Liver (tissue), 9 donors: Measurements from ENCODE around the gene BCL10. TPM values are rescaled to one million over a fixed set of nuclear protein-coding genes. Genes with fewer than 3 reads are reported as not detected.

Source experiments
- DNase-seq: peaks from one replicate; pipeline ENCODE4 v3.0.0-alpha.2; 2017; ENCODE audit warnings: low spot score
- H3K27ac ChIP-seq, 2 donors: one replicate each; pipeline ENCODE4 v1.7.0; 2013; ENCODE audit warnings: inconsistent platforms in 2 of 2, low read length in 2 of 2, control low read depth in 1 of 2, low read depth in 1 of 2, mild to moderate bottlenecking in 1 of 2
- H3K27me3 ChIP-seq, 4 donors: one replicate each; pipeline versions ENCODE4 v1.6.1 to v1.7.0; 2013; ENCODE audit warnings: low read length in 3 of 4, inconsistent platforms in 1 of 4, mild to moderate bottlenecking in 1 of 4, moderate library complexity in 1 of 4; ENCODE audit not compliant: control insufficient read depth in 4 of 4, insufficient read depth in 4 of 4
- H3K36me3 ChIP-seq, 4 donors: one replicate each; pipeline versions ENCODE4 v1.6.1 to v1.7.0; 2013; ENCODE audit warnings: low read length in 3 of 4, mild to moderate bottlenecking in 3 of 4, low read depth in 1 of 4, moderate library complexity in 1 of 4; ENCODE audit not compliant: control insufficient read depth in 4 of 4, insufficient read depth in 3 of 4
- H3K4me1 ChIP-seq, 4 donors: one replicate each; pipeline versions ENCODE4 v1.6.1 to v1.7.0; 2013; ENCODE audit warnings: low read length in 3 of 4, mild to moderate bottlenecking in 3 of 4, moderate library complexity in 1 of 4; ENCODE audit not compliant: control insufficient read depth in 4 of 4, insufficient read depth in 4 of 4
- H3K4me3 ChIP-seq, 3 donors: one replicate each; pipeline versions ENCODE4 v1.6.1 to v1.7.0; 2013; ENCODE audit warnings: low read length in 3 of 3, control low read depth in 1 of 3, low read depth in 1 of 3, mild to moderate bottlenecking in 1 of 3
- H3K9ac ChIP-seq, 2 donors: one replicate each; pipeline ENCODE4 v1.7.0; 2013; ENCODE audit warnings: low read length in 2 of 2, mild to moderate bottlenecking in 2 of 2, moderate library complexity in 2 of 2, control low read depth in 1 of 2, low read depth in 1 of 2
- H3K9me3 ChIP-seq, 4 donors: one replicate each; pipeline versions ENCODE4 v1.6.1 to v1.7.0; 2013; ENCODE audit warnings: low read length in 3 of 4; ENCODE audit not compliant: control insufficient read depth in 4 of 4
- ATF3 ChIP-seq: IDR thresholded peaks from 2 replicates; pipeline ENCODE4 v1.6.1; 2016; ENCODE audit warnings: antibody characterized with exemption
- EGR1 ChIP-seq, 2 donors: IDR thresholded peaks; 2 replicates each; pipeline ENCODE4 v1.6.1; 2016 to 2018; ENCODE audit warnings: antibody characterized with exemption in 2 of 2, low read depth in 2 of 2
- FOXA1 ChIP-seq: IDR thresholded peaks from 2 replicates; pipeline ENCODE4 v1.6.1; 2016; ENCODE audit warnings: antibody characterized with exemption
- FOXA2 ChIP-seq: IDR thresholded peaks from 2 replicates; pipeline ENCODE4 v1.6.1; 2016; ENCODE audit warnings: antibody characterized with exemption
- GABPA ChIP-seq, 2 donors: IDR thresholded peaks in 1 of 2; conservative IDR thresholded peaks in 1 of 2; 2 replicates each; pipeline ENCODE4 v1.6.1; 2016; ENCODE audit warnings: antibody characterized with exemption in 2 of 2, mild to moderate bottlenecking in 1 of 2, moderate library complexity in 1 of 2
- HNF4G ChIP-seq: IDR thresholded peaks from 2 replicates; pipeline ENCODE4 v1.6.1; 2016; ENCODE audit warnings: antibody characterized with exemption
- JUND ChIP-seq, 2 donors: IDR thresholded peaks; 2 replicates each; pipeline ENCODE4 v1.6.1; 2016; ENCODE audit warnings: antibody characterized with exemption in 2 of 2
- MAX ChIP-seq: IDR thresholded peaks from 2 replicates; pipeline ENCODE4 v1.6.1; 2016; ENCODE audit warnings: antibody characterized with exemption
- NR2F2 ChIP-seq: IDR thresholded peaks from 2 replicates; pipeline ENCODE4 v1.6.1; 2016; ENCODE audit warnings: antibody characterized with exemption
- RAD21 ChIP-seq, 2 donors: IDR thresholded peaks; 2 replicates each; pipeline ENCODE4 v1.6.1; 2016; ENCODE audit warnings: antibody characterized with exemption in 2 of 2, mild to moderate bottlenecking in 2 of 2
- REST ChIP-seq: IDR thresholded peaks from 2 replicates; pipeline ENCODE4 v1.6.1; 2016; ENCODE audit warnings: antibody characterized with exemption, mild to moderate bottlenecking
- RXRA ChIP-seq, 2 donors: IDR thresholded peaks; 2 replicates each; pipeline ENCODE4 v1.6.1; 2017 to 2018; ENCODE audit warnings: antibody characterized with exemption in 2 of 2, mild to moderate bottlenecking in 1 of 2
- SP1 ChIP-seq: IDR thresholded peaks from 2 replicates; pipeline ENCODE4 v1.6.1; 2018; ENCODE audit warnings: antibody characterized with exemption, mild to moderate bottlenecking
- YY1 ChIP-seq: IDR thresholded peaks from 2 replicates; pipeline ENCODE4 v1.6.1; 2016; ENCODE audit warnings: antibody characterized with exemption, mild to moderate bottlenecking
- ZBTB33 ChIP-seq: IDR thresholded peaks from 2 replicates; pipeline ENCODE4 v1.6.1; 2016; ENCODE audit warnings: antibody characterized with exemption
- WGBS: extraction: QIAGEN DNeasy Blood & Tissue Kit; methylation state at CpG from one replicate; pipeline ENCODE4 v1.1.7; 2013; 5-methylcytosine and 5-hydroxymethylcytosine counted together
- polyA plus RNA-seq, 2 donors: library from polyadenylated mRNA; stranded (reverse) in 1 of 2; unstranded in 1 of 2; fragments of 200-250 nt in 1 of 2; fragments of >200 nt in 1 of 2; fragmentation: Nextera tagmentation in 1 of 2; extraction: Ambion mirVana in 1 of 2; gene quantifications; one replicate each; pipeline versions ENCODE4 v1.2.1 to v1.2.3, GENCODE V29; 2013 to 2015
- total RNA-seq, 2 donors: library from RNA; depleted of rRNA; stranded (reverse); fragments of >200 nt; gene quantifications; one replicate each; pipeline ENCODE4 v1.2.3, GENCODE V29; 2014
- donor health status: healthy.
- donor health status: healthy.
- donor health status: healthy.
- donor health status: healthy.
- donor health status: healthy.

BCL10 gene
- total and polyA plus RNA-seq, 4 donors: 3.1 to 8.9 (median 7.5) TPM

- no peak for DNase-seq
- no peak overlapping the region for H3K9ac ChIP-seq
- no peaks in the 10 kb centered on the region for H3K9me3 ChIP-seq
- no peaks in the 10 kb centered on the region for H3K4me1 ChIP-seq
- H3K4me3 ChIP-seq: no peak overlapping the region
- H3K27ac ChIP-seq: no peak overlapping the region
- H3K27me3 ChIP-seq: no peaks in the 10 kb centered on the region
- no peak for TF ChIP-seq GABPA (IDR thresholded peaks at IDR 0.05 in 1 of 2, conservative IDR thresholded peaks at IDR 0.05 in 1 of 2)
- no peak for TF ChIP-seq REST
- TF ChIP-seq JUND (IDR thresholded peaks at IDR 0.05): no peak
- TF ChIP-seq RXRA (IDR thresholded peaks at IDR 0.05): no peak
- TF ChIP-seq EGR1 (IDR thresholded peaks at IDR 0.05; ENCODE audit: low read depth in 2 of 2): no peak
- no peak for TF ChIP-seq FOXA1
- TF ChIP-seq YY1: no peak
- TF ChIP-seq FOXA2: no peak
- no peak for TF ChIP-seq RAD21 (IDR thresholded peaks at IDR 0.05)
- WGBS: 50% methylated on average over 7 of the region's 7 CpGs
- H3K36me3 ChIP-seq: no peaks in the 10 kb centered on the region
Measured at GRCh38 chr1:85220756-85221201, 55.7 kb downstream of the BCL10 start.

DNA sequence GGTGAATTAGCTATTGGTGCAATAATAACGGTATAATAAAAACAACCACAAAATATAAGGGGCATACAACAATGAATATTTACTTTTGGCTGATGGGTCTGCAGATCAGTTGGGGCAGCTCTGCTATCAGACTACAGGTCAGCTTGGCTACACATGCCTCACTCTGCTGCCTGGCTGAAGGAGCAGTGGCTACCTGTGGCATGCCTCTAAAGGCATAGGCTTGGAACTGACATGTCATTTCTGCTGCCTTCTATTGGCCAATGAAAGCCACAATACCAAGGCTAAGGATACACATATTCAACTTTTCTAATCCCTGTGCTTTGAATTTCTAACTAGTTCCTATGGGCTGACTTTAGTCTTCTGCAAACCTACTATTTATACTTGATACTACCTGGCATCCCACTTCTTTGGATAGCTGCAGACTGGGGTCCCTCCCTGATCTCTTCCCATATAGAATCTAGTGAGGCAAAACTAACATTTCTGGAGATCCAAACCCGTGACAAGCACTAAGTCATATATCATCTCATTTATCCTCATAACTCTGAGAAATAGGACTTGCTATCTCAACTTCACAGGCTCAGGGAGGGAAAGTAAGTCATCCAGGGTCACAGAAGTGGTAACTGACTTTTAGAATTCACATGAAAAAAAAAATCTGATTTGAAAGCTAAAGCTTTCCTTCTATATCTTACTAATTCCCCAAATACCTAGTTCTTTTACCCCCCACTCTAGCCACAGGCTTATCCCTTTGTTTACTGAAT is 56.4 kb downstream of the BCL10 start:
- no peak overlapping the region for H3K9ac ChIP-seq
- H3K4me1 ChIP-seq: no peaks in the 10 kb centered on the region
- no peaks in the 10 kb centered on the region for H3K27me3 ChIP-seq
- no peaks in the 10 kb centered on the region for H3K36me3 ChIP-seq
- no peak for DNase-seq
- 83% methylated on average over 2 of the region's 2 CpGs for WGBS
- no peak overlapping the region for H3K27ac ChIP-seq
- TF ChIP-seq EGR1 (IDR thresholded peaks at IDR 0.05; ENCODE audit: low read depth in 2 of 2): no peak
- no peak for TF ChIP-seq YY1
- no peak for TF ChIP-seq ATF3
- no peak for TF ChIP-seq FOXA1
- TF ChIP-seq JUND (IDR thresholded peaks at IDR 0.05): no peak
- no peaks in the 10 kb centered on the region for H3K9me3 ChIP-seq
- no peak overlapping the region for H3K4me3 ChIP-seq

DNA sequence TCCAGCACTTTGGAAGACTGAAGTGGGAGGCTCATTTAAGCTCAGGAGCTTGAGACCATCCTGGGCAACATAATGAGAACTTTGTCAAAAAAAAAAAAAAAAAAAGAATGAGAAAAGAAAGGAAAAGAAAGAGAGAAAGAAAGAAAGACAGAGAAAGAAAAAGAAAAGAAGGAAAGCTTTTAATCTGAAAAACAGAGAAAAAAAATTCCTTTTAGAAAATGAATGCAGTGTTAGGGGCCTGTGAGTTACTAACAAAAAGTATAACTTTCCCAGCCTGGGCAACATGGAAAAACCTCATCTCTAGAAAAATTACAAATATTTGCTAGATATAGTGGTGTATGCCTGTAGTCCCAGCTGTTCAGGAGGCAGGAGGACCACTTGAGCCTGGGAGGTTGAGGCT is 59.7 kb downstream of the BCL10 start:
- no peaks in the 10 kb centered on the region for H3K27me3 ChIP-seq
- no peak overlapping the region for H3K27ac ChIP-seq
- no peaks in the 10 kb centered on the region for H3K36me3 ChIP-seq
- no peak for DNase-seq
- no peaks in the 10 kb centered on the region for H3K4me1 ChIP-seq
- no peak overlapping the region for H3K4me3 ChIP-seq
- H3K9me3 ChIP-seq: no peaks in the 10 kb centered on the region
- no peak overlapping the region for H3K9ac ChIP-seq
- no peak for TF ChIP-seq HNF4G
- no peak for TF ChIP-seq ZBTB33
- no peak for TF ChIP-seq YY1
- no peak for TF ChIP-seq FOXA2
- no peak for TF ChIP-seq SP1
- TF ChIP-seq GABPA (IDR thresholded peaks at IDR 0.05 in 1 of 2, conservative IDR thresholded peaks at IDR 0.05 in 1 of 2): no peak
- no peak for TF ChIP-seq MAX
- TF ChIP-seq NR2F2: no peak
- no peak for TF ChIP-seq RAD21 (IDR thresholded peaks at IDR 0.05)
- TF ChIP-seq REST: no peak
